ENCODE data around the gene GRIK1.

GRIK1 gene

DNA sequence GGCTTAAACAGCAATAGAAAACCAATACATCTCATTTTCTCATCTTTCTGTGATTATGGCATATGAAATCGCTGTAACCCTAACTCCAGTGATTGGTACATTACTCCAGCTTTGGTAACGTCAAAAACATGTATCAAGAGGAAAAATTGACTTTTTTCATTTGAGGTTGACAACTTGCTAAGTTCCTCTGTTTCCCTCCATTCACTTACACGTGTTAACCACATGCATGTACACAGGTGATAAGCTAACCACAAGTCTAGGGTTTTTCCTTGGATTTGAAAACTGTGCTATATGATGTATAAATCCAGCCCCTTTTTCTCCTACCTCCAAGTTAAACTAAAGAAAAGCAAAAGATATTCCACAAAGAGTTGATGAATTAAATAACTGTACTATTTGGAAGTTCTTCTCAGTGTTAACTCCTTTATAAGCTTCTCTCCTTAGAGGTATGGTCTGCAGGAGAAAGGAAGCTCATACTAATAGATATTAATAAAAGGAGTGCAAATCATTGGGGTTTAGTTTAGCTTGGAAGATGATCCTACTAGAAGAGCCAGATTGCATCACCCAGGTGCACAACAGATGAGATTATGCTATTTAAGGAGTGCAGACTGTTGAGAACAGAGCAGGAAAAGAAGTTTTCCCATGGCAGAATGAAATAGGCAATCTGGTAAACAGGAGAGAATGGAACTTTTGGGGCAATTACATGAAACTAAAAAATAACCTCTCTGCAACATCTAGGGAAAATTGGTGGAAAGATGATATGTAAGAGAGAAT is 277.9 kb downstream of the GRIK1 start:
- FAIRE-seq = no peak

- no peak for FAIRE-seq
These were observed 279.6 kb downstream of the GRIK1 start for GRCh38 chr21:29660047-29660720.

- FAIRE-seq = no peak
These were observed 280.9 kb downstream of the GRIK1 start for GRCh38 chr21:29658934-29659203.

GRCh38 chr21:29658177-29658933 is 281.4 kb downstream of the GRIK1 start:
- no peak for FAIRE-seq

GRCh38 chr21:29657240-29657989 is 282.4 kb downstream of the GRIK1 start:
- FAIRE-seq = no peak

GRCh38 chr21:29656504-29657239 is 283.1 kb downstream of the GRIK1 start:
- no peak for FAIRE-seq

DNA sequence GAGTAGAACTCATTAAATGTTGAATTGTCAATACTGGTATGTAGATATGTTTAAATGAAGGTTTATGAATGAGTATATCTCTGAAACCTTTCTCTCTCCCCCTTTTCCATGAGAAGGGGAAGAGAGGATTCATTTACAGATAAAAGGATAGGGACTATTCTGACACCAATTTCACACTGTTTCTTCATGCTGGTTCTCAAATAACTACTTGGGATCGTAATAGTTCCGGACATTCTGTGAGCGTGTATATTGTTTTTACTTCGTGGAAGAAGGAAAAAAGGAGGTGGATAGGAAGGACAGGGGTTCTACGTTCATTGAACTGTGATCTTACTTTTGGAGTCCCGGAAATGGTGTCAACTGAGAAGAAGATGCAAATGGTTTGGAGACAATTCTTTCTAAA is 284.2 kb downstream of the GRIK1 start:
- no peak for FAIRE-seq

- no peak for FAIRE-seq
These were observed 284.9 kb downstream of the GRIK1 start for GRCh38 chr21:29654855-29655254.

- no peak for FAIRE-seq
These were observed 285.6 kb downstream of the GRIK1 start for GRCh38 chr21:29654203-29654602.

- FAIRE-seq = no peak
These were observed 289.2 kb downstream of the GRIK1 start for GRCh38 chr21:29650523-29651022.

DNA sequence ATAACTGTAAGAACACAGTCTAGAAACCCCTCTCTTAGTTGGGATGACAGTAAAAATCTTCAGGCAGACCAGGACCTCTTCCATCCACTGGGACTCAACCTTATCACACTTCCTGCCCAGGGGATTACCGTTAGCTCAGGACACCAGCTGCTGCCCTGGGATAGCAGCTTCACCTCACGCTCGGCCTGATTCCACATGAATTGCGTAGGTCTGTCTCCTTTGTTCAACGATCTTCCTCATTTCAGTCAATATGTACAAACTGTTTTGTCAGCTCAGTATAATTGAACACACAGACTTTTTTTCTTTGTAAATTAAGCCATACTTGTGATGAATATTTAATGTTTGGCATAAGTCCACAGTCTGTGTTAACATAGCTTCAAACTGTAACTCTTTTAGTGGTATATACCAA is 290.4 kb downstream of the GRIK1 start:
- no peak for FAIRE-seq

DNA sequence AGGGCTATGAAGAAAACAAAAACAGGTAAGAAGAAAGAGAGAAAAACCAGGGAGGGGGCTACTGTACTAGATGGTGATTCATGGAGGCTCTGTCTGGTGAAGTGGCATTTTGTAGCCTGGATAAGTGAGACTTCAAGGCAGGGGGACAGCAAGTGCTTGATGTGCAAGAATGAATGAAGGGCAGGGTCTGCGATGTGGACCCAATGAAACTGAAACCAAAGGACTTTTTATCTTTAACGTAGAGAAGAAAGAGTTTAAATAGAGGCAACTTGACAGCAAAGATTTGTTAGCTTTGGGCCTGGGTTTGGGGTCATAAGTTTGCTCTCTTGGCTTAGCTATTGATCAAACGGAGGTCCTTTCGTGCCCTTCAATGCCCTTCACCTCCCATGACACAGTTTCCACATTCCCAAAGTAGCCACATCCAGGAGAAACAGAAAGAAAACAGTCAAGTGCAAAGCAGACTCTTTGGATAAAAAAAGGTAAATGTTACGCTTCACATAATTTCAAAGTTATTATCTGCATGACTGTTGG is 291.0 kb downstream of the GRIK1 start:
- no peak for FAIRE-seq

- FAIRE-seq = no peak
These were observed 292.4 kb downstream of the GRIK1 start for GRCh38 chr21:29647353-29647781.

DNA sequence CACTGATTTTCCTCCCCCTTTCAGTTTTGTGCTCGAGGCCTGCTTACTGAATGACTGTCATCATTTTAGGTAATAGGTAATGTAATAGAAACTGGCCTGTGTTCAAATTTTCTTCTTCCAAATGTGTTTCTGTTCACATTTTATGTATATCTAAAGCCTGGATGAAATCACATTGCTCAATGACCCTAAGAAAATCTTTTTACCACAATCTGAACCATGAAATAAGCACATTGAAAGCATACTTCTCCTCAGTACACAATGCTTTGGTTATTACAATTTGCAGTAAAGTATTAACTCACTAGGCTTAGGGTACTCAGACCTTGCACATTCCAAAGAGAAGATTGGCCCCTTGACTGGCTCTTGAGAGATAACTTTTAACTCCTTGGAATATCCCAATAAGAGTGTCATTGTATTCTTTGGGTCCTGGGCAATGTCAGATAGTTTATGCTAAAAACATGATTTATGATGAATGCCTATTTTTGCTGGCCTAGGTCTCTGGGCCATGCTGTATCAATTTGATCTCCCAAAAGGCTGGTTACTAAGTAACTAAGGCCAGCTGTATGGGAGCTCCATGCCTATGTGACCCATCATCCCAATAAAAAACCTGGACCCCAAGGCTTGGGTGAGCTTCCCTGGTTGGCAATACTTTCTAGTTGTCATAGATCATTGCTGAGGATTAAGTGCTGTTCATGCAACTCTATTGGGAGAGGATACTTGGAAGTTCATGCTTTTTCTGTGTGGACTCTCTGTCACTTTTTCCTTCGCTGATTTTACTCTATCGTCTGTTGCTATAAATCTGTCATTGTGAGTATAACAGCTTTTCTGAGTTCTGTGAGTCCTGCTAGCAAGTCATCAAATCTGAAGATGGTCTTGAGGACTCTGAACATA is 293.9 kb downstream of the GRIK1 start:
- FAIRE-seq = no peak

DNA sequence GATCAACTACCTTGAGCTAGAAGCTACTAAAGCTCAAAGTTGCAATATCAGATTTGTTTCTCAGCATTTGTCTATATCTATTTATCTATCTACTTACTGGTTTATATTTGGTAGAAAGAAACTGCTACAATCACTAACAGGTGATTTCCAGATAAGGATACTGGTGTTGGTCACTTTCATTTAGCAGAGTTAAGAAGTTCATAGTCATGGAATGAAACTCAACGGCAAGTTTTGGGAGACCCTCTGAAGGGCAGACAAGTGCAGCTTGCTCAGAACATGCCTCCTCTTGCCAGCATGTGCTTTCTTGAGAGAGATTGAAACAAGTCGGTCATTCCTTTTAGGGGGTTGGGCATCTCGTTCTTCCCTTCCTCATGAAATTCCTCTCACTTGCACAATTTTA is 296.5 kb downstream of the GRIK1 start:
- FAIRE-seq = no peak

DNA sequence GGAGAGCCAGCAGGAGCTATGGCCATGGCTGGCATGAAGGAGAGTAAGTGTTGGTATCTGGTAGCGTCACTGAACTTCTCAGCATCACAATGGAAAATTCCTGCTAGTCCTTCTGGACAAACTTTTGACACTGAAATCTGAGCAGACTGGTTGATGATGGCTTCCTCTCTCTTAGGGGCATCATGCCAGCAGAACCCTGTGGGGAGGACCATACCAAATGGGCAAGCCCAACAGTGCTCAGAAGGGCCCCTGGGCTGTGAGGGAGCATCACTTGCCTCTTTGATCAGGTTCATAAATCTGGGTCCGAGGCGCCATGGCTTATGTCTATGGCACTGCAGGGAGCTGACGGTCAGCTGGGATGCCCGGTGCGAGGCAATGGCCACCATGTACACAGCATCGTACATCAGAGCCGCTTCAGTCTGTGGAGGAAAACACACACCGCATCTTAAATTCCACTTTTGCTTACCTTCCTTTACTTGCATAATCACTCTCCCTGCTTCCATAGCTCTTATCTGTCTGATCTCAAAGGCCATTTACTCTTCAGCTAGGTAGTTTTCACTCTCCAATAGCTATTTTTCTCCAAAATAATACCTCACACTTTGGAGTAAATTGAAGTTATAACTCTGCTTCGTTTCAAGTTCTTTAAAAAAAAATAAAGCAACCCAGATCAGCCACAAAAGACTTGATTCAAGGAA is 297.1 kb downstream of the GRIK1 start:
- no peak for FAIRE-seq

GRCh38 chr21:29641635-29642550 is 297.9 kb downstream of the GRIK1 start:
- FAIRE-seq = no peak

DNA sequence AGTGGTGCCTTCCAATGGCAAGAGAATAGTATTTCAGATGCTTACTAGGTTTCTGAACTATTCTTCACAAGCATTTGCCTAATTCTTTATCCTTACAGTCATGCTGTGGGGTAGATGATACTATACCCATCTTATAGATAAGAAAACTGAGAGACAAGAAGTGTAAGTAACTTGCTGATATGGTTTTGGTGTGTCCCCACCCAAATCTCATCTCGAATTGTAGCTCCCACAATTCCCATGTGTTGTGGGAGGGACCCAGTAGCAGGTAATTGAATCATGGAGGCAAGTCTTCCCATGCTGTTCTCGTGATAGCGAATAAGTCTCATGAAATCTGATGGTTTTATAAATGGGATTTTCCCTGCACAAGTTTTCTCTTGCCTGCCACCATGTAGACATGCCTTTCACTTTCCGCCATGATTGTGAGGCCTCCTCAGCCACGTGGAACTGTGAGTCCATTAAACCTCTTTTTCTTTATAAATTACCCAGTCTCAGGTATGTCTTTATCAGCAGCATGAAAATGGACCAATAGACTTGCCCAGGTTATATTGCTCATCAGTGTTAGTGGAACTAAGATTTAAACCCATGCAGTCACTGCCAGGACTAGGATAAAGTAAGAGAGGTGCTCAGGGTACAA is 298.7 kb downstream of the GRIK1 start:
- no peak for FAIRE-seq

GRCh38 chr21:29640080-29640508 is 299.7 kb downstream of the GRIK1 start:
- FAIRE-seq = no peak
